HCT116 (cell line): ENCODE results near the gene ZNF319. TPM values are rescaled to one million over a fixed set of nuclear protein-coding genes. Genes with fewer than 3 reads are reported as not detected.

Source experiments
- ATAC-seq: fragments of 200-7000 bp; cut with Tn5 transposase; 2 replicates; pipeline ENCODE4 v1.9.1; 2020; ENCODE audit warnings: mild to moderate bottlenecking, moderate library complexity
- BruUV-seq: library from RNA; stranded (reverse); fragments of 400-500 nt; replicated peaks from 2 replicates; lab custom pipeline; 2021; lab: Mats Ljungman, UMichigan
- CTCF ChIA-PET: fragments of 300-600 bp; sonication (Branson Sonifier 250); formaldehyde crosslinking; loops from one replicate; lab custom pipeline; 2021; ENCODE audit warnings: antibody characterized with exemption; lab: Charles Lee
- POLR2A ChIA-PET: fragments of 300-600, 350-600 bp; sonication (Branson Sonifier 250); formaldehyde crosslinking; loops from one replicate; lab custom pipeline; 2021; ENCODE audit warnings: antibody characterized with exemption; lab: Charles Lee
- RAD21 ChIA-PET, 2 experiments: fragments of 300-600 bp; sonication (Branson Sonifier 250); formaldehyde crosslinking; loops; one replicate each; lab custom pipeline; 2023; ENCODE audit warnings: low total read pairs in 2 of 2; ENCODE audit not compliant: uncharacterized antibody in 2 of 2, unreplicated experiment in 2 of 2, low non-redundant PET in 1 of 2; lab: Charles Lee
- DNase-seq: peaks from one replicate; pipeline ENCODE4 v3.0.0-alpha.2; 2010; ENCODE audit warnings: low read depth, low spot score
- H2AFZ ChIP-seq: fragments of 200-600 bp; shearing (Covaris generic), sonication (generic); 2 replicates; pipeline ENCODE4 v1.6.1; 2017; ENCODE audit warnings: low read depth, mixed run types, mixed read lengths, antibody characterized with exemption, low read length; ENCODE audit not compliant: poor library complexity, severe bottlenecking
- H3K27ac ChIP-seq: 2 replicates; pipeline ENCODE4 v1.5.1; 2012; ENCODE audit warnings: low read depth, low read length
- H3K27me3 ChIP-seq: fragments of 200-600 bp; sonication (generic); 2 replicates; pipeline ENCODE4 v1.6.1; 2016; ENCODE audit warnings: mixed run types, low read length, mixed read lengths; ENCODE audit not compliant: insufficient read depth
- H3K36me3 ChIP-seq, 2 experiments: fragments of 200-500 bp in 1 of 2; fragments of 200-600 bp in 1 of 2; sonication (Bioruptor generic) in 1 of 2; sonication (generic) in 1 of 2; 2 replicates each; pipeline versions ENCODE4 v1.5.1 to v1.6.1; 2014 to 2016; ENCODE audit warnings: low read length in 2 of 2, inconsistent platforms in 1 of 2, mixed read lengths in 1 of 2, mixed run types in 1 of 2; ENCODE audit not compliant: insufficient read depth in 2 of 2, control insufficient read depth in 1 of 2
- H3K4me1 ChIP-seq, 2 experiments: fragments of 200-600 bp in 1 of 2; sonication (generic) in 1 of 2; 2 replicates each; pipeline versions ENCODE4 v1.5.1 to v1.6.1; 2012 to 2017; ENCODE audit warnings: low read length in 2 of 2, inconsistent platforms in 1 of 2, mild to moderate bottlenecking in 1 of 2, mixed read lengths in 1 of 2, mixed run types in 1 of 2, moderate library complexity in 1 of 2; ENCODE audit not compliant: insufficient read depth in 2 of 2, control insufficient read depth in 1 of 2
- H3K4me2 ChIP-seq: fragments of 200-600 bp; sonication (generic); 2 replicates; pipeline ENCODE4 v1.6.1; 2017; ENCODE audit warnings: mixed run types, low read length, mixed read lengths
- H3K4me3 ChIP-seq, 2 experiments: fragments of 200-600 bp in 1 of 2; sonication (generic) in 1 of 2; replicated peaks in 1 of 2; 2 replicates each; pipeline ENCODE4 v1.5.1; 2011 to 2016; ENCODE audit warnings: low read length in 2 of 2, control low read depth in 1 of 2, low read depth in 1 of 2, mild to moderate bottlenecking in 1 of 2, mixed read lengths in 1 of 2, mixed run types in 1 of 2
- H3K79me2 ChIP-seq: fragments of 200-600 bp; sonication (generic); 2 replicates; pipeline ENCODE4 v1.6.1; 2017; ENCODE audit warnings: mild to moderate bottlenecking, mixed run types, low read length, moderate library complexity, mixed read lengths; ENCODE audit not compliant: insufficient read depth
- H3K9ac ChIP-seq: fragments of 200-600 bp; sonication (generic); 2 replicates; pipeline ENCODE4 v1.6.1; 2016; ENCODE audit warnings: low read length, mixed read lengths
- H3K9me2 ChIP-seq: fragments of 200-600 bp; sonication (generic), shearing (Covaris generic); 2 replicates; pipeline ENCODE4 v1.6.1; 2017; ENCODE audit warnings: mixed run types, mild to moderate bottlenecking, moderate library complexity; ENCODE audit not compliant: insufficient read depth
- H3K9me3 ChIP-seq, 2 experiments: fragments of 200-500 bp in 1 of 2; fragments of 200-600 bp in 1 of 2; sonication (Bioruptor generic) in 1 of 2; sonication (generic) in 1 of 2; 2 replicates each; pipeline ENCODE4 v1.6.1; 2014 to 2017; ENCODE audit warnings: low read length in 2 of 2, mixed read lengths in 2 of 2, inconsistent platforms in 1 of 2, low read depth in 1 of 2, mild to moderate bottlenecking in 1 of 2, mixed run types in 1 of 2, moderate library complexity in 1 of 2; ENCODE audit not compliant: control insufficient read depth in 1 of 2, insufficient read depth in 1 of 2
- H4K20me1 ChIP-seq: fragments of 200-600 bp; sonication (generic), shearing (Covaris generic); 2 replicates; pipeline ENCODE4 v1.6.1; 2017; ENCODE audit warnings: mixed run types, mild to moderate bottlenecking, moderate library complexity; ENCODE audit not compliant: insufficient read depth
- CEBPB ChIP-seq: IDR thresholded peaks from 2 replicates; pipeline ENCODE4 v1.6.1; 2012; ENCODE audit warnings: low read depth
- EGR1 ChIP-seq: IDR thresholded peaks from 2 replicates; pipeline ENCODE4 v1.6.1; 2012; ENCODE audit warnings: low read depth
- ELF1 ChIP-seq: IDR thresholded peaks from 2 replicates; pipeline ENCODE4 v1.6.1; 2012; ENCODE audit warnings: low read depth, borderline replicate concordance
- EZH2 ChIP-seq: fragments of 200-600 bp; sonication (generic); IDR thresholded peaks from 2 replicates; pipeline ENCODE4 v1.6.1; 2017; ENCODE audit warnings: antibody characterized with exemption, mixed run types
- EZH2phosphoT487 ChIP-seq: fragments of 200-600 bp; IDR thresholded peaks from 2 replicates; pipeline ENCODE4 v1.6.1; 2018; ENCODE audit warnings: antibody characterized with exemption, borderline replicate concordance
- FOSL1 ChIP-seq: IDR thresholded peaks from 2 replicates; pipeline ENCODE4 v1.6.1; 2012; ENCODE audit warnings: low read depth
- JUND ChIP-seq: IDR thresholded peaks from 2 replicates; pipeline ENCODE4 v1.6.1; 2012
- MAX ChIP-seq: IDR thresholded peaks from 2 replicates; pipeline ENCODE4 v1.6.1; 2012
- POLR2A ChIP-seq: IDR thresholded peaks from 2 replicates; pipeline ENCODE4 v1.7.0; 2011; ENCODE audit warnings: borderline replicate concordance; ENCODE audit not compliant: insufficient read depth, insufficient read length; ENCODE audit errors: extremely low read depth
- REST ChIP-seq: IDR thresholded peaks from 2 replicates; pipeline ENCODE4 v1.6.1; 2012; ENCODE audit warnings: low read depth
- SP1 ChIP-seq: IDR thresholded peaks from 2 replicates; pipeline ENCODE4 v1.6.1; 2012; ENCODE audit warnings: low read depth
- YY1 ChIP-seq: IDR thresholded peaks from 2 replicates; pipeline ENCODE4 v1.6.1; 2011; ENCODE audit warnings: low read length, low read depth, moderate library complexity, mild to moderate bottlenecking; ENCODE audit not compliant: insufficient replicate concordance; ENCODE audit errors: extremely low read depth
- ZBTB33 ChIP-seq: IDR thresholded peaks from 2 replicates; pipeline ENCODE4 v1.6.1; 2011; ENCODE audit warnings: mild to moderate bottlenecking, low read length, moderate library complexity; ENCODE audit not compliant: insufficient replicate concordance; ENCODE audit errors: extremely low read depth
- ZFX ChIP-seq: fragments of 450-650 bp; IDR thresholded peaks from 2 replicates; pipeline ENCODE4 v1.6.1; 2017
- ZNF274 ChIP-seq: fragments of 200-500 bp; sonication (Bioruptor generic); IDR thresholded peaks from 2 replicates; pipeline ENCODE4 v1.6.1; 2014; ENCODE audit warnings: mild to moderate bottlenecking, low read depth, low read length, inconsistent platforms
- intact Hi-C: fragments of 100-400 bp; cut with micrococcal nuclease; formaldehyde crosslinking; loops from 2 replicates; pipeline ENCODE4 v1.10.0; 2022
- total RNA-seq: library from RNA; stranded (reverse); gene quantifications from one replicate; pipeline ENCODE4 v1.2.1, GENCODE V29; 2021; ENCODE audit not compliant: unreplicated experiment

The ZNF319 gene
- total RNA-seq, 1 experiment from 2014 or later, result 7.1 TPM

- no peak overlapping the region for H3K27ac ChIP-seq
- no peak overlapping the region for H3K9ac ChIP-seq
- intact Hi-C loops, result loop anchor here (10.0 kb wide), 2 partner anchors 275 to 305 kb away; no protein-coding TSS in a partner anchor
- no TSS peak for BruUV-seq
- CTCF ChIA-PET, result no interaction called here
- peaks cover 13 to 35% of the 10 kb centered on the region in 2 experiments for H3K4me1 ChIP-seq
- no peaks in the 10 kb centered on the region for H3K9me3 ChIP-seq
- H4K20me1 ChIP-seq, result no peaks in the 10 kb centered on the region
- no peaks in the 10 kb centered on the region for H3K9me2 ChIP-seq
- H3K79me2 ChIP-seq, result peaks cover 44% of the 10 kb centered on the region; the same call in 1 of the 2 replicates
- no peak overlapping the region for H3K4me2 ChIP-seq
- H3K27me3 ChIP-seq, result no peaks in the 10 kb centered on the region
- RAD21 ChIA-PET, result no interaction called here
- no peak for DNase-seq
- no peaks in the 10 kb centered on the region for H3K36me3 ChIP-seq
- TF ChIP-seq ZFX (no peak), SP1 (no peak), REST (no peak), ZBTB33 (no peak), YY1 (no peak), EZH2phosphoT487 (no peak), CEBPB (no peak), FOSL1 (no peak), MAX (no peak), POLR2A (no peak), ELF1 (no peak), ZNF274 (no peak), JUND (no peak), EGR1 (no peak), EZH2 (no peak)
- ATAC-seq, result no peak
- POLR2A ChIA-PET, result no interaction called here
- no peak overlapping the region for H3K4me3 ChIP-seq
- no peak overlapping the region for H2AFZ ChIP-seq
Observed at GRCh38 chr16:58029410-58029809, 28.9 kb upstream of the ZNF319 start.
